Calu3 (cell line): ENCODE results near the gene CCR3. TPM values are rescaled to one million over a fixed set of nuclear protein-coding genes. Genes with fewer than 3 reads are reported as not detected.

Experiments
- BruUV-seq: library from RNA; stranded (reverse); fragments of 400-500 nt; replicated peaks from 2 replicates; lab custom pipeline; 2021; lab: Mats Ljungman, UMichigan
- CTCF ChIA-PET: fragments of 300-600 bp; sonication (Branson Sonifier 250); formaldehyde crosslinking; loops from one replicate; lab custom pipeline; 2022; ENCODE audit warnings: antibody characterized with exemption; lab: Charles Lee
- DNase-seq: peaks from one replicate; pipeline ENCODE4 v3.0.0; 2022
- H3K27ac Mint-ChIP-seq: one replicate; pipeline ENCODE4 v1.8.0; 2022; ENCODE audit warnings: mixed read lengths; ENCODE audit not compliant: unreplicated experiment
- H3K27me3 Mint-ChIP-seq: one replicate; pipeline ENCODE4 v1.8.0; 2022; ENCODE audit warnings: mixed read lengths; ENCODE audit not compliant: unreplicated experiment
- H3K36me3 Mint-ChIP-seq: one replicate; pipeline ENCODE4 v1.8.0; 2022; ENCODE audit warnings: mild to moderate bottlenecking, moderate library complexity, mixed read lengths; ENCODE audit not compliant: insufficient read depth, unreplicated experiment
- H3K4me1 Mint-ChIP-seq: one replicate; pipeline ENCODE4 v1.8.0; 2022; ENCODE audit warnings: mild to moderate bottlenecking, low read depth, mixed read lengths; ENCODE audit not compliant: unreplicated experiment
- H3K4me3 Mint-ChIP-seq: one replicate; pipeline ENCODE4 v1.8.0; 2022; ENCODE audit warnings: mild to moderate bottlenecking, low read depth, moderate library complexity, mixed read lengths; ENCODE audit not compliant: unreplicated experiment
- H3K9me3 Mint-ChIP-seq: one replicate; pipeline ENCODE4 v1.8.0; 2022; ENCODE audit warnings: low read depth, mixed read lengths; ENCODE audit not compliant: unreplicated experiment
- intact Hi-C: fragments of 100-400 bp; cut with micrococcal nuclease; formaldehyde crosslinking; loops from one replicate; pipeline ENCODE4 v1.10.0; 2022; ENCODE audit not compliant: unreplicated experiment
- total RNA-seq: library from RNA; stranded (reverse); gene quantifications from 2 replicates; pipeline ENCODE4 v1.2.3, GENCODE V29; 2022
- TF ChIP-seq, protein P1 (sequence below): fragments of 200-600 bp; IDR thresholded peaks from one replicate; pipeline ENCODE4 v1.8.0; 2022; ENCODE audit warnings: antibody characterized with exemption; ENCODE audit not compliant: unreplicated experiment

Gene CCR3
- total RNA-seq, 1 experiment from 2014 or later = 0.17 TPM

DNA sequence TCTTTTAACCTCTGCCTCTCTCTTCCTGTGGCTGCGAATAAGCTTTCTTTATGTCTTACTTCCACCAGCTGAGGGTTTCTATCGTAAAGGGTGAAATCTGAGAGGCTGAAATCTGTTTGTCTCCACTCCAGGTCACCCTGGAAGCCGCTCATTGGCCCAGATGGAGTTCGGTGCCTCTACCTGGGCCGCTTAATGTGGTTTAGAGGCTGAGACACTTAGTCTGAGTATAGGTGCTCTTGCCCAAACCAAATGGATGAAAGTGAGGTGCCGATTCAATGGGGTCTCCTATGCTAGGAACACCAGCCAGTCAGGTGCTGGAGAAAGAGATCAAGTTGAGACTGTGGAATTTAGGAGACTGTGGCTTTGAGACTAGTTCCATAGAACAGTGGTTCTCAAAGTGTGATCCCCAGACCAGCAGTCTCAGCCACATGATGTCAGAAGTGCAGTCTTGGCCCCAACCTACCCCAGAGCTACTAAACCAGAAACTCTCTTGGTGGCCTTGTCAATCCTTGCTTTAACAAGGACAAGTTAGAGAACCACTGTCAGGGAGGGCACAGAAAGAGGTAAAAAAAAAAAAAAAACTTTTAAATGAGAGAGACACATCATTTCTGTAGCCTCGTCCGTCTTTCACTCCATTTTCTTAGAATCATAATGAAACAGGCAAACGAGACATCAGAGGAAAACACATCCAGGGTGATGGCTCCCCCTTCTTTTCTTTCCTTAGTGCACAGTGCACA, 56.8 kb downstream of the CCR3 start:
- no peak overlapping the region for H3K4me3 Mint-ChIP-seq
- H3K27me3 Mint-ChIP-seq = peaks cover 69% of the 10 kb centered on the region
- no peaks in the 10 kb centered on the region for H3K9me3 Mint-ChIP-seq
- CTCF ChIA-PET = interaction anchor here (0.7 kb wide), 1 partner anchor 19 kb away, joined by 5 read pairs; no protein-coding TSS in a partner anchor
- BruUV-seq = no TSS peak
- H3K27ac Mint-ChIP-seq = no peak overlapping the region
- no peaks in the 10 kb centered on the region for H3K4me1 Mint-ChIP-seq
- no peak for DNase-seq
- no peaks in the 10 kb centered on the region for H3K36me3 Mint-ChIP-seq
- intact Hi-C loops = no loop called here
- TF ChIP-seq, protein P1, sequence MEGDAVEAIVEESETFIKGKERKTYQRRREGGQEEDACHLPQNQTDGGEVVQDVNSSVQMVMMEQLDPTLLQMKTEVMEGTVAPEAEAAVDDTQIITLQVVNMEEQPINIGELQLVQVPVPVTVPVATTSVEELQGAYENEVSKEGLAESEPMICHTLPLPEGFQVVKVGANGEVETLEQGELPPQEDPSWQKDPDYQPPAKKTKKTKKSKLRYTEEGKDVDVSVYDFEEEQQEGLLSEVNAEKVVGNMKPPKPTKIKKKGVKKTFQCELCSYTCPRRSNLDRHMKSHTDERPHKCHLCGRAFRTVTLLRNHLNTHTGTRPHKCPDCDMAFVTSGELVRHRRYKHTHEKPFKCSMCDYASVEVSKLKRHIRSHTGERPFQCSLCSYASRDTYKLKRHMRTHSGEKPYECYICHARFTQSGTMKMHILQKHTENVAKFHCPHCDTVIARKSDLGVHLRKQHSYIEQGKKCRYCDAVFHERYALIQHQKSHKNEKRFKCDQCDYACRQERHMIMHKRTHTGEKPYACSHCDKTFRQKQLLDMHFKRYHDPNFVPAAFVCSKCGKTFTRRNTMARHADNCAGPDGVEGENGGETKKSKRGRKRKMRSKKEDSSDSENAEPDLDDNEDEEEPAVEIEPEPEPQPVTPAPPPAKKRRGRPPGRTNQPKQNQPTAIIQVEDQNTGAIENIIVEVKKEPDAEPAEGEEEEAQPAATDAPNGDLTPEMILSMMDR = no peak

DNA sequence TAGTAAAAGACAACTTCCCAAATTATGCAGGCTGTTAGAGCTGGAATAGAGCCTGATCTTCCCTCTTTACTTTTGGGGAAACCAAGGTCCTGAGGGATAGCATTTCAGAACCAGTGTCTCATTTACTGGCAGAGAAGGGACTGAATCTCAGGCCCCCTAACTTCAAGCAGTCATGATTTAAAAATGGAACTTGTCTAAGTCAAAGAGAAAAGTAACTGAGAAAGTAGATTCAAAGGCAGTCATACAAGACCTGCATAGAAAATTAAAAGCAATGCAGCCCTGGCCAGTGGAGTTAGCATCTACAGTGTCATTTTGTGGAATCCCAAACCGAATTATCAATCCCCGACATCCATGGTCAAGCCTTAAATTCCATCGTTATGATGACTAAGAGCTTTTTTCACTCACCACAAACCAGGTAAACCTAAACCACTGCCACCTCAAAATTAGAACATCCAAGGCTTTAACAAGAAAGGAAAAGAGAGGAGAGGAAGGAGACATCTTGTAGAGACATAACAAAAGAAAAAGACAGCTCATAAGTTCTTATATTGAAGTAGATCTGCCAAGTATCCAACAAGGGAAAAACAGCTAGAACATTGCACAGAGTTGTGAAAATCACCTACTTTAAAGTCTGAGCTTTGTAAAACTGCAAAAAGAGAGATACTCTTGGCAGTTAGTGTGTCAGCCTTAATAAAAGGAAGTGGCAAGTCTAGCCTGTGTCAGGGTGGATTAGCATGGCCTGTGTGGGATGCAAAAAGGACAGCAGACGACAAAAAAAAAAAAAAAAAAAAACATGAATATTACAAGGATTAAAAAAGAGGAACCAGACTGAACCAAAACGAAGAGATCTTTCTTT, 57.6 kb downstream of the CCR3 start:
- Mint-ChIP-seq H3K27me3 (peaks cover 63% of the 10 kb centered on the region), H3K4me1 (no peaks in the 10 kb centered on the region), H3K9me3 (no peaks in the 10 kb centered on the region), H3K4me3 (no peak overlapping the region), H3K36me3 (no peaks in the 10 kb centered on the region), H3K27ac (no peak overlapping the region)
- no peak for DNase-seq
- TF ChIP-seq, protein P1 = no peak
- BruUV-seq = no TSS peak
- CTCF ChIA-PET = interaction anchor here (0.6 to 0.7 kb wide), 2 partner anchors 19 to 791 kb away, joined by 5 read pairs; no protein-coding TSS in a partner anchor
- intact Hi-C loops = loop anchor here (5.0 kb wide), 1 partner anchor 48 kb away; no protein-coding TSS in a partner anchor

DNA sequence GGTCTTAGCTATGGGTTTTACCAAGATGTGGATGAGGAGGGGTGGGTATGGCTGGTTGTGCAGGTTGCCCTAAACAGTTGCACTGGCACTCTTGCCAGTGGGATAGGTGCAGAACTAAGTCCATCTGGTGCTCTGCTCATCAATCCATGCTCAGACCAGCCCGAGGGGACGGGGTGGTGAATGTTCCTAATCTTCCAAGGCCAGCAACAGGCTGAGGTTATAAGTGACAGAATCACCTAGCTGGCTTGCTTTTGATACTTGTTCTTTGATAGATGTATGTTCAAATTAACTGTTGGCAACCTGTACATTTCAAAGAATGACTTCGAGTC, 58.2 kb downstream of the CCR3 start:
- H3K4me1 Mint-ChIP-seq = no peaks in the 10 kb centered on the region
- no peak overlapping the region for H3K27ac Mint-ChIP-seq
- no TSS peak for BruUV-seq

More for the DNA sequence above, 58.2 kb downstream of the CCR3 start:
- Mint-ChIP-seq H3K9me3 (no peaks in the 10 kb centered on the region), H3K27me3 (peaks cover 64% of the 10 kb centered on the region), H3K36me3 (no peaks in the 10 kb centered on the region), H3K4me3 (no peak overlapping the region)
- intact Hi-C loops = loop anchor here (5.0 kb wide), 1 partner anchor 48 kb away; no protein-coding TSS in a partner anchor
- CTCF ChIA-PET = interaction anchor here (0.6 kb wide), 1 partner anchor 791 kb away, joined by 5 read pairs; no protein-coding TSS in a partner anchor
- DNase-seq = no peak
- TF ChIP-seq, protein P1 = no peak
